ENCODE results near the gene GPRC5A.
A peak's percentile ranks its signal among the peaks of the same experiment; 100 is the strongest.

Gene GPRC5A

DNA sequence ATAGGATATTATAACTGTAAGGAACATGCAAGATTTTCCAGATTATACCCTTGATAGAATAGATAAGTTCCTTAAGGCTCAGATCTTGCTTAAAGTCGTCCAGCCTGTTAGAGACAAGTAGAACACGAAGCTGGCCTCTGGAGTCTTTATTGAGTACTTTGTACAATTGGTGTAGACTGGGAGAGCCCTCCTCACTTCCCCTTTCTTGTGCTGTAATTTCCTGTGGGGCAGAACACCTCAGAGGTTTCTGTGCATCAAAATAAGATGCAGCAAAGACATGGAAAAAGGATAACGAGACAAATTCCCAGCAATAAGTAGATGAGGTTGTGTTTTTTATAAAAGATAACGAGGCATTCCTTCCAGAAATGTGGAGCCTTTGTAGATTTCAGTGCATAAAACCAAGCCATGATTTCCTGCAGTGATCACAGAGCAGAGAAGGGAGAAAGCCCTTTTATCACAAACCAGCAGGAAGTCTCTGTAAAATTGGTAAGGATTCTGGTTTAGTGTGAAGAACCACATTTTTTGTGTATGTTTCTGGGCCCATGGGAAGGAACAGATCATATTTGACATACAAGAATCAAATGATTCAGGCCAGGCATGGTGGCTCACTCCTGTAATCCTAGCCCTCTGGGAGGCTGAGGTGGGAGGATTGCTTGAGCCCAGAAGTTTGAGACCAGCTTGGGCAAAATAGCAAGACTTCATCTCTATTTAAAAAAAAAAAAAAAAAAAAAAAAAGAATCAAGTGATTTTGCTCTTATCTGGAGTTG, 18.0 kb downstream of the GPRC5A start:
- H3K9me3 ChIP-seq = no peaks in the 10 kb centered on the region
- peaks cover 6% of the 10 kb centered on the region; the same call in 1 of the 2 replicates for H3K27me3 ChIP-seq (ENCODE audit: low read depth)
- in situ Hi-C loops (cut with MboI; ENCODE audit: low sequenced_read_pairs) = loop anchor here (25.0 kb wide), 2 partner anchors 628 to 1253 kb away; no protein-coding TSS in a partner anchor
- no peak for DNase-seq (ENCODE audit: low spot score in 2 of 2)
- no peaks in the 10 kb centered on the region for H3K36me3 ChIP-seq (replicated peaks)
- no peak overlapping the region for H3K4me3 ChIP-seq
- H3K4me1 ChIP-seq = peaks cover 10% of the 10 kb centered on the region

DNA sequence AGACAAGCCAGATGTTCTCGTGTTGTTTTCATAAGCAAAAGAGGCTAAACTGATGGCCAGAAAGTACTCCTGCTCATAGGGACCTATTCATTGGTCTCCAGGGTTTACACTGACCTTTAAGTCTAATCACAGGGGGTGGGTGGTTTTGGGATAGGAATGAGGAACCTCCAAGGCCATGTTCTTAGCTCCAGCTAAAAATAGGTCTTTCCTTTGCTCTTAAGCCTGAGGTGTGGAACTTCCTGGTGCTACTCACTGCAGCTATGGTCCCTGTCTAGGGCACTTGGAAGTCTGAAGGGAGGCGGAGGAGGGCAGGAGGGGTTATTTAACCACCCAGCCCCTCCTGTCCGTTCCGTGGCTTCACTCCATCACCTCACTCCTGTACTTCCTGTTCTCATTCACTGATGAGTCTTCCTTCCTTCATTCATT, 18.6 kb downstream of the GPRC5A start:
- no peak for DNase-seq (ENCODE audit: low spot score in 2 of 2)
- Histone ChIP-seq H3K27me3 (ENCODE audit: low read depth) (peaks cover 6% of the 10 kb centered on the region; the same call in 1 of the 2 replicates), H3K9me3 (no peaks in the 10 kb centered on the region), H3K36me3 (replicated peaks) (no peaks in the 10 kb centered on the region), H3K4me1 (peaks cover 10% of the 10 kb centered on the region), H3K4me3 (no peak overlapping the region)
- in situ Hi-C loops (cut with MboI; ENCODE audit: low sequenced_read_pairs) = loop anchor here (25.0 kb wide), 2 partner anchors 627 to 1252 kb away; no protein-coding TSS in a partner anchor

- Histone ChIP-seq H3K4me1 (peaks cover 10% of the 10 kb centered on the region), H3K9me3 (no peaks in the 10 kb centered on the region), H3K27me3 (ENCODE audit: low read depth) (no peaks in the 10 kb centered on the region), H3K4me3 (no peak overlapping the region), H3K36me3 (replicated peaks) (no peaks in the 10 kb centered on the region)
- in situ Hi-C loops (cut with MboI; ENCODE audit: low sequenced_read_pairs) = loop anchor here (25.0 kb wide), 2 partner anchors 625 to 1250 kb away; no protein-coding TSS in a partner anchor
- no peak for DNase-seq (ENCODE audit: low spot score in 2 of 2)
These were observed 21.3 kb downstream of the GPRC5A start for GRCh38 chr12:12912711-12913110.

DNA sequence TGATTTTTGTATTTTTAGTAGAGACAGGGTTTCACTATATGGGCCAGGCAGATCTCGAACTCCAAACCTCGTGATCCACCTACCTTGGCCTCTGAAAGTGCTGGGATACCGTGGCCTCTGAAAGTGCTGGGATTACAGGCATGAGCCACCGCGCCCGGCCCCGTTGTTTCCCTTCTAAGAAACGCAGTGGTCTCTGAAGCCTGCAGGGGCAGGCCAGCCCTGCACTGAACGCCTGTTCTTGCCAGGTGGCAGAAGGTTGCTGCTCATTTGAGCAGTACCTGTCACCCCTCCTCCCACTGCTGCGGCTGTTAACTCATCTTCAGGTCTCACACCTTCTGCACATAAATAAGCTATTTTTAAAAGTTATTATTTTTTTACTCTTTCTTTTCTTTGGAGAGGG, 24.3 kb downstream of the GPRC5A start:
- in situ Hi-C loops (cut with MboI; ENCODE audit: low sequenced_read_pairs) = loop anchor here (5.0 to 25.0 kb wide), 4 partner anchors 67 to 1247 kb away; no protein-coding TSS in a partner anchor
- Histone ChIP-seq H3K36me3 (replicated peaks) (no peaks in the 10 kb centered on the region), H3K27me3 (ENCODE audit: low read depth) (no peaks in the 10 kb centered on the region), H3K4me1 (peaks cover 10% of the 10 kb centered on the region), H3K9me3 (no peaks in the 10 kb centered on the region), H3K4me3 (no peak overlapping the region)
- DNase-seq (ENCODE audit: low spot score in 2 of 2) = no peak

DNA sequence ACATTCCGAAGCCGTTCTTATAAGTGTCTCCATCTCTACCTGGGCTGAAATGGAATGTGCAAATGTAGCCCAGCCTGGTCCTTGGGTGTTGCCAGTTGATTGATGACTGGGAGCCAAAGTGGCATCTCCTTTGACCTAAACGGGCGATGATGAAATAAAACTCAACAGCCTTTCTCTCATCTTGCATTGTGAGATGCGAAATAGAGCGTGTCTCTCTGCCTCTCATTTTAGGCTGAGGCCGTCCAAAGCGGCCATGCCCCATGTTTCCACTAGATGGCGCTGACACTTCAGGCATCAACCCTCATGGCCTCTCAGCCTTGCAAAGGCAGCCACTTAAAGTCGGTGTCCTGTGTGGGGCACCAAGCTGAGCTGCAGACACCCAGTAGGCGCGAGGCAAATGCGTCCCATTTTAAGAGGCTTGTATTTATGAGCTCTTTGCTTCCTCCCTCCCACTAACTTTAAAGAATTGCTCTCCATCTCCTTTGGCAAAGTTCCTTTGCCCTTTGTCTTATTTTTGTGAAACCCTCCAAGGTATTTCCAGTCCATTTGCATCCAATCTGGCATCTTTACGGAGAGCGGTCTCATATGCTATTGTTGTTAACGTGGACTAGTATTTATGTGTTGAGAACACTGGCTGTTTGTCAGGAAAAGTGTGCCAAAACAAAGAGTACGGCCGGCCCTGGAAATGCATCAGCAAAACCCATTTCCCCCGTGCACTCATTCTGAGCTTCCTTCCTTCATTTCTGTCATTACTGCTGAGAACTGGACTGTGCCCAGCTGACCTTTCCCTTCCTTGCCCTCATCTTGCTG, 25.0 kb downstream of the GPRC5A start:
- H3K9me3 ChIP-seq = no peaks in the 10 kb centered on the region
- DNase-seq (ENCODE audit: low spot score in 2 of 2) = peak; percentile 75 to 89
- peaks cover 10% of the 10 kb centered on the region for H3K4me1 ChIP-seq
- H3K4me3 ChIP-seq = no peak overlapping the region
- H3K27me3 ChIP-seq (ENCODE audit: low read depth) = no peaks in the 10 kb centered on the region
- in situ Hi-C loops (cut with MboI; ENCODE audit: low sequenced_read_pairs) = loop anchor here (5.0 to 25.0 kb wide), 4 partner anchors 66 to 1246 kb away; no protein-coding TSS in a partner anchor
- no peaks in the 10 kb centered on the region for H3K36me3 ChIP-seq (replicated peaks)

DNA sequence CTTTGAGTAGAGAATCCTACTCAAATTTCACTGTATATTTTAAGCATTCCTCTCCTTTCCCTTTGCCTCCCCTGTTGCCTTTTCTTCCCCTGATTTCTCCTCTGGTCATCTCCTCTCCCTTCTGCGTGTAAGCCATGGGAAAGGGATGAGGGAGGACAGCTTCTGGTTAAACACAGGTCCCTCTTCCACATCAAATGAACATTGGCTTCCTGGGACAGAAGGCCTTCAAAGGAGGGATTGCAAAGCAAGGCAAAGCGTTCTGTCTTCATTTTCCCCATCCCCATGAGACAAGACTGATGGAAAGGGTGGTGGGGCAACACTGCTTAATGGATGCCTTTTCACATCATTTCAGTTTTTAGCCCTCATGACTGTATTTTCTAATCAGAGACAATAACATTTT, 26.2 kb downstream of the GPRC5A start:
- Histone ChIP-seq H3K4me3 (no peak overlapping the region), H3K4me1 (peaks cover 10% of the 10 kb centered on the region), H3K9me3 (no peaks in the 10 kb centered on the region), H3K27me3 (ENCODE audit: low read depth) (no peaks in the 10 kb centered on the region), H3K36me3 (replicated peaks) (no peaks in the 10 kb centered on the region)
- in situ Hi-C loops (cut with MboI; ENCODE audit: low sequenced_read_pairs) = loop anchor here (5.0 to 25.0 kb wide), 4 partner anchors 65 to 1245 kb away; no protein-coding TSS in a partner anchor
- DNase-seq (ENCODE audit: low spot score in 2 of 2) = no peak

GRCh38 chr12:12918781-12919389, 27.5 kb downstream of the GPRC5A start:
- in situ Hi-C loops (cut with MboI; ENCODE audit: low sequenced_read_pairs) = loop anchor here (5.0 to 25.0 kb wide), 4 partner anchors 63 to 1243 kb away; no protein-coding TSS in a partner anchor
- Histone ChIP-seq H3K4me1 (peaks cover 5% of the 10 kb centered on the region), H3K9me3 (no peaks in the 10 kb centered on the region), H3K4me3 (no peak overlapping the region), H3K27me3 (ENCODE audit: low read depth) (no peaks in the 10 kb centered on the region), H3K36me3 (replicated peaks) (no peaks in the 10 kb centered on the region)
- no peak for DNase-seq (ENCODE audit: low spot score in 2 of 2)

GRCh38 chr12:12919666-12920435, 28.5 kb downstream of the GPRC5A start:
- Histone ChIP-seq H3K4me3 (no peak overlapping the region), H3K27me3 (ENCODE audit: low read depth) (no peaks in the 10 kb centered on the region), H3K4me1 (no peaks in the 10 kb centered on the region), H3K36me3 (replicated peaks) (no peaks in the 10 kb centered on the region), H3K9me3 (no peaks in the 10 kb centered on the region)
- DNase-seq (ENCODE audit: low spot score in 2 of 2) = no peak
- in situ Hi-C loops (cut with MboI; ENCODE audit: low sequenced_read_pairs) = loop anchor here (5.0 to 25.0 kb wide), 4 partner anchors 62 to 1242 kb away; no protein-coding TSS in a partner anchor

- H3K36me3 ChIP-seq (replicated peaks) = no peaks in the 10 kb centered on the region
- no peak for DNase-seq (ENCODE audit: low spot score in 2 of 2)
- peaks cover 7% of the 10 kb centered on the region for H3K4me1 ChIP-seq
- in situ Hi-C loops (cut with MboI; ENCODE audit: low sequenced_read_pairs) = loop anchor here (25.0 kb wide), 2 partner anchors 615 to 1240 kb away; no protein-coding TSS in a partner anchor
- no peaks in the 10 kb centered on the region for H3K27me3 ChIP-seq (ENCODE audit: low read depth)
- H3K9me3 ChIP-seq = no peaks in the 10 kb centered on the region
- no peak overlapping the region for H3K4me3 ChIP-seq
These were observed 30.8 kb downstream of the GPRC5A start for GRCh38 chr12:12922191-12922616.

- Histone ChIP-seq H3K9me3 (no peaks in the 10 kb centered on the region), H3K4me3 (no peak overlapping the region), H3K27me3 (ENCODE audit: low read depth) (no peaks in the 10 kb centered on the region), H3K4me1 (peaks cover 7% of the 10 kb centered on the region), H3K36me3 (replicated peaks) (no peaks in the 10 kb centered on the region)
- DNase-seq (ENCODE audit: low spot score in 2 of 2) = no peak
- in situ Hi-C loops (cut with MboI; ENCODE audit: low sequenced_read_pairs) = loop anchor here (25.0 kb wide), 2 partner anchors 614 to 1239 kb away; no protein-coding TSS in a partner anchor
These were observed 31.6 kb downstream of the GPRC5A start for GRCh38 chr12:12922978-12923377.

DNA sequence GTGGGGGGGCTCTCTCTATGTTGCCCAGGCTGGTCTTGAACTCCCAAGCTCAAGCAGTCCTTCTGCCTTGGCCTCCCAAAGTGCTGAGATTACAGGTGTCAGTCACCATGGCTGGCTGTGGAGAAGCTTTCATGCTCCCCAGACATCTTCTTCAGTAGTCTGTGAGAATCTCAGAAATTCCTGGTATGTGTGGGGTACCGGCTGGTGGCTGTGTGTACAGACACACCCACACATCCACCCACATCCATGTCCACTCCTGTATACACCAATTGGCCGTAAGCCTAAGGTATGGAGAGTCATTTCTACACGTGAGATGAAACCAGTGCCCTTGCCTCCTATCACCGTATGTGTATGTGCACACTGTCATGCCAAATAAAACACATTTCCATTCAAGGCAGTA, 32.8 kb downstream of the GPRC5A start:
- Histone ChIP-seq H3K9me3 (no peaks in the 10 kb centered on the region), H3K4me1 (peaks cover 7% of the 10 kb centered on the region), H3K27me3 (ENCODE audit: low read depth) (no peaks in the 10 kb centered on the region), H3K4me3 (no peak overlapping the region), H3K36me3 (replicated peaks) (no peaks in the 10 kb centered on the region)
- in situ Hi-C loops (cut with MboI; ENCODE audit: low sequenced_read_pairs) = loop anchor here (25.0 kb wide), 2 partner anchors 613 to 1238 kb away; no protein-coding TSS in a partner anchor
- no peak for DNase-seq (ENCODE audit: low spot score in 2 of 2)

GRCh38 chr12:12925388-12925787, 34.0 kb downstream of the GPRC5A start:
- peak in 1 of 2 experiments; percentile 23 for DNase-seq (ENCODE audit: low spot score in 2 of 2)
- Histone ChIP-seq H3K36me3 (replicated peaks) (no peaks in the 10 kb centered on the region), H3K4me1 (peaks cover 7% of the 10 kb centered on the region), H3K27me3 (ENCODE audit: low read depth) (no peaks in the 10 kb centered on the region), H3K9me3 (no peaks in the 10 kb centered on the region), H3K4me3 (no peak overlapping the region)
- in situ Hi-C loops (cut with MboI; ENCODE audit: low sequenced_read_pairs) = no loop called here

Data from HAP-1 (cell line).